Sigmoid colon (tissue), 7 donors: Measurements from ENCODE around the gene ZFP64. TPM values are rescaled to one million over a fixed set of nuclear protein-coding genes. Genes with fewer than 3 reads are reported as not detected.
A peak's percentile ranks its signal among the peaks of the same experiment; 100 is the strongest.

Experiments used
- DNase-seq: peaks from one replicate; pipeline ENCODE4 v3.0.0-alpha.2; 2019
- H3K27ac ChIP-seq, 4 donors: fragments of 200-600 bp; sonication (generic); one replicate each; pipeline ENCODE4 v1.5.1; 2016 to 2019; ENCODE audit warnings: mild to moderate bottlenecking in 1 of 4
- H3K27me3 ChIP-seq, 3 donors: fragments of 200-600 bp; sonication (generic); one replicate each; pipeline ENCODE4 v1.5.1; 2019; ENCODE audit warnings: mild to moderate bottlenecking in 1 of 3
- H3K36me3 ChIP-seq, 4 donors: fragments of 200-600 bp; sonication (generic); one replicate each; pipeline ENCODE4 v1.5.1; 2016 to 2019
- H3K4me1 ChIP-seq, 4 donors: fragments of 200-600 bp; sonication (generic); one replicate each; pipeline ENCODE4 v1.5.1; 2017 to 2019
- H3K4me3 ChIP-seq, 4 donors: fragments of 200-600 bp; sonication (generic); one replicate each; pipeline ENCODE4 v1.5.1; 2017 to 2019; ENCODE audit warnings: mild to moderate bottlenecking in 2 of 4, moderate library complexity in 1 of 4
- H3K9me3 ChIP-seq, 4 donors: fragments of 200-600 bp in 3 of 4; sonication (generic) in 3 of 4; one replicate each; pipeline versions ENCODE4 v1.5.1 to v1.6.1; 2013 to 2019
- CTCF ChIP-seq, 4 experiments: fragments of 450-650 bp in 3 of 4; fragments of 200-600 bp in 1 of 4; IDR thresholded peaks; one replicate each; pipeline ENCODE4 v1.5.1; 2016 to 2019; ENCODE audit warnings: antibody characterized with exemption in 4 of 4, mild to moderate bottlenecking in 3 of 4, moderate library complexity in 2 of 4
- EP300 ChIP-seq, 4 donors: sonication (generic); formaldehyde crosslinking; IDR thresholded peaks; one replicate each; pipeline ENCODE4 v1.6.1; 2017; ENCODE audit warnings: antibody characterized with exemption in 4 of 4
- POLR2A ChIP-seq, 2 donors: fragments of 450-650 bp; IDR thresholded peaks; one replicate each; pipeline ENCODE4 v1.6.1; 2016; ENCODE audit warnings: antibody characterized with exemption in 2 of 2, mild to moderate bottlenecking in 2 of 2, moderate library complexity in 2 of 2
- POLR2AphosphoS5 ChIP-seq, 4 donors: sonication (generic); formaldehyde crosslinking; IDR thresholded peaks; one replicate each; pipeline ENCODE4 v1.6.1; 2017; ENCODE audit warnings: antibody characterized with exemption in 4 of 4
- WGBS, 2 donors: extraction: QIAGEN DNeasy Blood & Tissue Kit; methylation state at CpG; one replicate each; pipeline ENCODE4 v1.1.7; 2013; 5-methylcytosine and 5-hydroxymethylcytosine counted together
- intact Hi-C: fragments of 100-400 bp; cut with DNase I; formaldehyde crosslinking; loops from one replicate; pipeline ENCODE4 v1.15.1; 2023
- polyA plus RNA-seq, 3 donors: library from polyadenylated mRNA; stranded (reverse); fragments of 200-250 nt; gene quantifications; one replicate each; pipeline ENCODE4 v1.2.3, GENCODE V29; 2013
- total RNA-seq, 4 donors: library from RNA; depleted of rRNA; stranded (reverse); fragments of >200 nt; gene quantifications; one replicate each; pipeline ENCODE4 v1.1.0, GENCODE V29; 2016
- donor health status: healthy with polysubstance abuse.
- donor health status: Bipolar disorder and iron deficiency.
- donor health status: healthy.

ZFP64 gene
- total and polyA plus RNA-seq, 7 donors = 5.4 to 20.5 (median 9.6) TPM

- no peak overlapping the region for H3K27ac ChIP-seq
- H3K4me1 ChIP-seq = no peaks in the 10 kb centered on the region
- intact Hi-C loops = no loop called here
- DNase-seq = no peak
- TF ChIP-seq POLR2A (IDR thresholded peaks at IDR 0.05) (no peak), POLR2AphosphoS5 (IDR thresholded peaks at IDR 0.05) (no peak), EP300 (IDR thresholded peaks at IDR 0.05) (no peak), CTCF (IDR thresholded peaks at IDR 0.05) (no peak)
- H3K36me3 ChIP-seq = peaks cover 9 to 55% (median 21%) of the 10 kb centered on the region in 4 donors
- H3K4me3 ChIP-seq = no peak overlapping the region
- 97% methylated on average over 19 of the region's 19 CpGs for WGBS, 2 donors
- H3K9me3 ChIP-seq = no peaks in the 10 kb centered on the region
- H3K27me3 ChIP-seq = no peaks in the 10 kb centered on the region
These were observed 38.7 kb downstream of the ZFP64 start for GRCh38 chr20:52152921-52153320.

GRCh38 chr20:52152416-52152815 is 39.2 kb downstream of the ZFP64 start:
- H3K36me3 ChIP-seq = peaks cover 9 to 50% (median 15%) of the 10 kb centered on the region in 4 donors
- 96 to 97% methylated on average over 26 of the region's 26 CpGs for WGBS, 2 donors
- no peaks in the 10 kb centered on the region for H3K27me3 ChIP-seq

GRCh38 chr20:52150440-52151258 is 40.9 kb downstream of the ZFP64 start:
- Histone ChIP-seq H3K4me3 (no peak overlapping the region), H3K9me3 (no peaks in the 10 kb centered on the region), H3K36me3 (peaks cover 9 to 35% (median 12%) of the 10 kb centered on the region in 4 donors), H3K27me3 (no peaks in the 10 kb centered on the region), H3K4me1 (no peaks in the 10 kb centered on the region), H3K27ac (no peak overlapping the region)
- intact Hi-C loops = no loop called here
- no peak for DNase-seq
- 67 to 71% methylated on average over 2 of the region's 2 CpGs for WGBS, 2 donors
- peak in 3 of 4 experiments; percentile 42 to 69 (median 61) for TF ChIP-seq CTCF (IDR thresholded peaks at IDR 0.05)
- no peak for TF ChIP-seq EP300 (IDR thresholded peaks at IDR 0.05)

More at GRCh38 chr20:52152416-52152815, 39.2 kb downstream of the ZFP64 start:
- no peak for DNase-seq
- H3K4me1 ChIP-seq = no peaks in the 10 kb centered on the region
- H3K9me3 ChIP-seq = no peaks in the 10 kb centered on the region
- no peak overlapping the region for H3K4me3 ChIP-seq
- intact Hi-C loops = no loop called here
- TF ChIP-seq EP300 (IDR thresholded peaks at IDR 0.05) = no peak
- no peak for TF ChIP-seq POLR2A (IDR thresholded peaks at IDR 0.05)
- TF ChIP-seq POLR2AphosphoS5 (IDR thresholded peaks at IDR 0.05) = no peak
- no peak for TF ChIP-seq CTCF (IDR thresholded peaks at IDR 0.05)
- no peak overlapping the region for H3K27ac ChIP-seq

GRCh38 chr20:52145587-52145986 is 46.0 kb downstream of the ZFP64 start:
- TF ChIP-seq POLR2AphosphoS5 (IDR thresholded peaks at IDR 0.05) = no peak
- TF ChIP-seq EP300 (IDR thresholded peaks at IDR 0.05) = no peak
- TF ChIP-seq CTCF (IDR thresholded peaks at IDR 0.05) = no peak
- no peak for TF ChIP-seq POLR2A (IDR thresholded peaks at IDR 0.05)
- intact Hi-C loops = loop anchor here (5.0 kb wide), 1 partner anchor 47 kb away; the partner anchor contains the start of gene ZFP64
- H3K4me3 ChIP-seq = no peak overlapping the region
- no peak for DNase-seq
- no peaks in the 10 kb centered on the region for H3K9me3 ChIP-seq
- H3K4me1 ChIP-seq = no peaks in the 10 kb centered on the region
- H3K27ac ChIP-seq = no peak overlapping the region
- no peaks in the 10 kb centered on the region for H3K36me3 ChIP-seq
- H3K27me3 ChIP-seq = no peaks in the 10 kb centered on the region
